Lung (tissue), 12 donors: ENCODE results near the gene UNC13A. TPM values are rescaled to one million over a fixed set of nuclear protein-coding genes. Genes with fewer than 3 reads are reported as not detected.

ENCODE experiments used
- ATAC-seq: fragments of 200-7000 bp; cut with Tn5 transposase; one replicate; pipeline ENCODE4 v1.9.1; 2020; ENCODE audit warnings: moderate number of reproducible peaks; ENCODE audit not compliant: insufficient read depth, low FRiP score
- DNase-seq, 3 donors: peaks; one replicate each; pipeline ENCODE4 v3.0.0-alpha.2; 2013 to 2017
- H3K27ac ChIP-seq, 2 donors: one replicate each; pipeline ENCODE4 v1.5.1; 2013; ENCODE audit warnings: mild to moderate bottlenecking in 2 of 2, moderate library complexity in 2 of 2, control low read depth in 1 of 2, inconsistent platforms in 1 of 2, low read depth in 1 of 2, low read length in 1 of 2
- H3K27me3 ChIP-seq, 3 donors: one replicate each; pipeline ENCODE4 v1.5.1; 2013; ENCODE audit warnings: low read length in 2 of 3; ENCODE audit not compliant: control insufficient read depth in 3 of 3, insufficient read depth in 3 of 3
- H3K36me3 ChIP-seq, 4 donors: one replicate each; pipeline ENCODE4 v1.5.1; 2013; ENCODE audit warnings: low read length in 4 of 4, mild to moderate bottlenecking in 1 of 4, moderate library complexity in 1 of 4; ENCODE audit not compliant: control insufficient read depth in 4 of 4, insufficient read depth in 4 of 4
- H3K4me1 ChIP-seq, 5 donors: one replicate each; pipeline ENCODE4 v1.5.1; 2013; ENCODE audit warnings: low read length in 5 of 5, mild to moderate bottlenecking in 2 of 5, moderate library complexity in 1 of 5; ENCODE audit not compliant: control insufficient read depth in 5 of 5, insufficient read depth in 5 of 5
- H3K4me3 ChIP-seq: one replicate; pipeline ENCODE4 v1.5.1; 2013; ENCODE audit warnings: mild to moderate bottlenecking, control low read depth, moderate library complexity
- H3K9ac ChIP-seq, 2 donors: one replicate each; pipeline ENCODE4 v1.5.1; 2013; ENCODE audit warnings: low read length in 2 of 2, control low read depth in 1 of 2; ENCODE audit not compliant: insufficient read depth in 1 of 2
- H3K9me3 ChIP-seq, 4 donors: one replicate each; pipeline ENCODE4 v1.5.1; 2013; ENCODE audit warnings: low read length in 3 of 4, mild to moderate bottlenecking in 1 of 4, moderate library complexity in 1 of 4; ENCODE audit not compliant: control insufficient read depth in 4 of 4, insufficient read depth in 3 of 4
- WGBS, 2 donors: extraction: QIAGEN DNeasy Blood & Tissue Kit; methylation state at CpG; one replicate each; pipeline ENCODE4 v1.1.7; 2013; 5-methylcytosine and 5-hydroxymethylcytosine counted together
- polyA plus RNA-seq, 2 donors: library from polyadenylated mRNA; stranded (reverse); fragments of 200-250 nt; gene quantifications; one replicate each; pipeline ENCODE4 v1.2.1, GENCODE V29; 2013
- total RNA-seq, 2 donors: library from RNA; depleted of rRNA in 1 of 2; stranded (reverse); fragments of >200 nt in 1 of 2; gene quantifications; one replicate each; pipeline ENCODE4 v1.2.1, GENCODE V29; 2014 to 2021
- TF ChIP-seq, protein P1 (sequence below): IDR thresholded peaks from 2 replicates; pipeline ENCODE4 v1.5.1; 2012; ENCODE audit warnings: mild to moderate bottlenecking; ENCODE audit errors: control extremely low read depth, extremely low read depth
- donor health status: control.
- donor health status: control.
- donor health status: Bipolar disorder and iron deficiency.
- donor health status: healthy.
- donor health status: DM: yes; HTN: yes; CAD: no.

Gene UNC13A
- total and polyA plus RNA-seq, 4 donors = 0.14 to 0.31 (median 0.27) TPM

- H3K9ac ChIP-seq = no peak overlapping the region
- H3K9me3 ChIP-seq = peaks cover 0 to 9% (median 0%) of the 10 kb centered on the region in 4 donors
- H3K27me3 ChIP-seq = peaks cover 3 to 40% (median 19%) of the 10 kb centered on the region in 3 donors
- TF ChIP-seq, protein P1, sequence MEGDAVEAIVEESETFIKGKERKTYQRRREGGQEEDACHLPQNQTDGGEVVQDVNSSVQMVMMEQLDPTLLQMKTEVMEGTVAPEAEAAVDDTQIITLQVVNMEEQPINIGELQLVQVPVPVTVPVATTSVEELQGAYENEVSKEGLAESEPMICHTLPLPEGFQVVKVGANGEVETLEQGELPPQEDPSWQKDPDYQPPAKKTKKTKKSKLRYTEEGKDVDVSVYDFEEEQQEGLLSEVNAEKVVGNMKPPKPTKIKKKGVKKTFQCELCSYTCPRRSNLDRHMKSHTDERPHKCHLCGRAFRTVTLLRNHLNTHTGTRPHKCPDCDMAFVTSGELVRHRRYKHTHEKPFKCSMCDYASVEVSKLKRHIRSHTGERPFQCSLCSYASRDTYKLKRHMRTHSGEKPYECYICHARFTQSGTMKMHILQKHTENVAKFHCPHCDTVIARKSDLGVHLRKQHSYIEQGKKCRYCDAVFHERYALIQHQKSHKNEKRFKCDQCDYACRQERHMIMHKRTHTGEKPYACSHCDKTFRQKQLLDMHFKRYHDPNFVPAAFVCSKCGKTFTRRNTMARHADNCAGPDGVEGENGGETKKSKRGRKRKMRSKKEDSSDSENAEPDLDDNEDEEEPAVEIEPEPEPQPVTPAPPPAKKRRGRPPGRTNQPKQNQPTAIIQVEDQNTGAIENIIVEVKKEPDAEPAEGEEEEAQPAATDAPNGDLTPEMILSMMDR = no peak
- WGBS, 2 donors = 53 to 57% methylated on average over 15 of the region's 15 CpGs
- no peak for DNase-seq
- no peak overlapping the region for H3K4me3 ChIP-seq
- no peaks in the 10 kb centered on the region for H3K36me3 ChIP-seq
- no peak for ATAC-seq
- H3K27ac ChIP-seq = no peak overlapping the region
- H3K4me1 ChIP-seq = peaks cover 0 to 24% (median 0%) of the 10 kb centered on the region in 5 donors
Measured at GRCh38 chr19:17685451-17686022, 2.6 kb downstream of the UNC13A start.

DNA sequence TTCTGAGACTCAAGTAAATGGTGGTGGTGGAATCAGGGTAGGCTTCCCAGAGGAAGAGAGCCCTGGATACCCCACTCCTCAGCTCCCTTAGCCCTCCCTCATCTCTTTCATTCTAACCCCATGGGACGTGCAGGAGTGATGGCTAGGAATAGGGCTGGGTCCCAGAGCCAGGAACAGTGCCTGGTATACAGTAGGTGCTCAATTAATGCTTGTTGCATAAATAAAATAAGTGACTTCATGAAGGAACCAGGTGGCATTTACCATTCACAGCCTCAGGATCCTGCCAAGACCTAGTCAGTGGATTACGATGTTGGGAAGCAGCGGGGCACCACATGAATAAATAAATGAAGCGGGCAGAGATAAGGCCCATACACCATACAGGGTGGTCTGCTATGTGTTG lies 3.9 kb downstream of the UNC13A start:
- peaks cover 0 to 8% (median 0%) of the 10 kb centered on the region in 4 donors for H3K9me3 ChIP-seq
- H3K27ac ChIP-seq = no peak overlapping the region
- H3K36me3 ChIP-seq = no peaks in the 10 kb centered on the region
- ATAC-seq (no peak), DNase-seq (no peak)
- TF ChIP-seq, protein P1 = no peak
- H3K9ac ChIP-seq = no peak overlapping the region
- H3K27me3 ChIP-seq = peaks cover under 1 to 47% (median 24%) of the 10 kb centered on the region in 3 donors
- WGBS, 2 donors = 56 to 82% methylated on average over 4 of the region's 4 CpGs
- peaks cover 0 to 24% (median 0%) of the 10 kb centered on the region in 5 donors for H3K4me1 ChIP-seq
- H3K4me3 ChIP-seq = no peak overlapping the region

GRCh38 chr19:17683078-17683477 lies 5.1 kb downstream of the UNC13A start:
- no peak for ATAC-seq
- no peak for DNase-seq
- Histone ChIP-seq H3K36me3 (no peaks in the 10 kb centered on the region), H3K9me3 (peaks cover 0 to 7% (median 0%) of the 10 kb centered on the region in 4 donors), H3K27ac (no peak overlapping the region), H3K9ac (no peak overlapping the region), H3K4me1 (peaks cover 0 to 22% (median 0%) of the 10 kb centered on the region in 5 donors), H3K4me3 (no peak overlapping the region), H3K27me3 (peaks cover 0 to 46% (median 18%) of the 10 kb centered on the region in 3 donors)
- TF ChIP-seq, protein P1 = no peak
- 83 to 95% methylated on average over 4 of the region's 4 CpGs for WGBS, 2 donors

GRCh38 chr19:17682273-17682672 lies 5.9 kb downstream of the UNC13A start:
- peaks cover 0 to 17% (median 0%) of the 10 kb centered on the region in 5 donors for H3K4me1 ChIP-seq
- DNase-seq (no peak), ATAC-seq (no peak)
- WGBS, 2 donors = 67 to 75% methylated on average over 5 of the region's 5 CpGs
- H3K4me3 ChIP-seq = no peak overlapping the region
- H3K9ac ChIP-seq = no peak overlapping the region
- H3K9me3 ChIP-seq = peaks cover 0 to 7% (median 0%) of the 10 kb centered on the region in 4 donors
- no peak overlapping the region for H3K27ac ChIP-seq
- H3K27me3 ChIP-seq = peaks cover 0 to 38% (median 13%) of the 10 kb centered on the region in 3 donors
- TF ChIP-seq, protein P1 = no peak
- no peaks in the 10 kb centered on the region for H3K36me3 ChIP-seq
